ENCODE measurements around the gene STK26.

- no peak for TF ChIP-seq CTCF (IDR thresholded peaks at IDR 0.05)
- no peak for TF ChIP-seq POLR2A (IDR thresholded peaks at IDR 0.05)
- TF ChIP-seq POLR2AphosphoS5 (IDR thresholded peaks at IDR 0.05), result no peak
- TF ChIP-seq EP300 (IDR thresholded peaks at IDR 0.05), result no peak
These were observed 78.1 kb downstream of the STK26 start for GRCh38 chrX:132101206-132101605.

Measured in gastroesophageal sphincter (tissue), 3 donors.